Stimulated activated CD8-positive, alpha-beta memory T cell treated with anti-CD3 and anti-CD28 coated beads, Interleukin-2, amount 100 ng/mL, for 1 hour (primary cell): ENCODE data around the gene DACT3.

Experiments
- DNase-seq, 2 donors: peaks; one replicate each; pipeline ENCODE4 v3.0.0-alpha.2; 2020; ENCODE audit warnings: low read depth in 2 of 2

Gene DACT3

GRCh38 chr19:46665072-46665471, 4.1 kb upstream of the DACT3 start:
- no peak for DNase-seq

- DNase-seq = peak; percentile 29 to 59
Observed at GRCh38 chr19:46661735-46662592, 982 bp upstream of the DACT3 start.

- no peak for DNase-seq
Observed at GRCh38 chr19:46660551-46661019, 397 bp downstream of the DACT3 start.

GRCh38 chr19:46660008-46660517, 919 bp downstream of the DACT3 start:
- DNase-seq = no peak

- no peak for DNase-seq
Observed at GRCh38 chr19:46659151-46660007, 1.6 kb downstream of the DACT3 start.

GRCh38 chr19:46656541-46656940, 4.4 kb downstream of the DACT3 start:
- DNase-seq = no peak

GRCh38 chr19:46654621-46655152, 6.3 kb downstream of the DACT3 start:
- DNase-seq = no peak

- no peak for DNase-seq
Observed at GRCh38 chr19:46650445-46650844, 10.5 kb downstream of the DACT3 start.

- DNase-seq = no peak
Observed at GRCh38 chr19:46648961-46649960, 11.7 kb downstream of the DACT3 start.

- DNase-seq = no peak
Observed at GRCh38 chr19:46648060-46648960, 12.7 kb downstream of the DACT3 start.

GRCh38 chr19:46646402-46646801, 14.6 kb downstream of the DACT3 start:
- DNase-seq = no peak

- no peak for DNase-seq
Observed at GRCh38 chr19:46644720-46645119, 16.3 kb downstream of the DACT3 start.

GRCh38 chr19:46640656-46641055, 20.3 kb downstream of the DACT3 start:
- no peak for DNase-seq

GRCh38 chr19:46639358-46640182, 21.4 kb downstream of the DACT3 start:
- DNase-seq = no peak

- DNase-seq = no peak
Observed at GRCh38 chr19:46637224-46637623, 23.8 kb downstream of the DACT3 start.

GRCh38 chr19:46635920-46636761, 24.8 kb downstream of the DACT3 start, which contains the start of gene GNG8:
Gene GNG8, minus strand, starts transcription at chr19:46636202. Its CDS starts 1,520 bp downstream, at chr19:46634682.
- DNase-seq = no peak

GRCh38 chr19:46634656-46635218, 26.2 kb downstream of the DACT3 start:
- no peak for DNase-seq
